Measurements from ENCODE around the gene DCAF6.

Gene DCAF6

GRCh38 chr1:168088511-168089325, 152.2 kb downstream of the DCAF6 start:
- Histone ChIP-seq H3K27ac (ENCODE audit: low read depth, low read length) (no peak overlapping the region), H4K12ac (ENCODE audit: low read depth, low read length) (no peak overlapping the region), H2BK5ac (ENCODE audit: low read depth, low read length, poor library complexity) (no peak overlapping the region), H2AK5ac (ENCODE audit: low read length) (no peak overlapping the region), H4K8ac (ENCODE audit: low read depth, low read length) (no peak overlapping the region), H3K9me3 (ENCODE audit: insufficient read depth, low read depth, low read length) (peaks cover 3% of the 10 kb centered on the region), H3K23ac (ENCODE audit: low read length) (no peak overlapping the region), H3K4me3 (ENCODE audit: low read depth, low read length) (no peak overlapping the region), H2AFZ (ENCODE audit: insufficient read depth, low read length, poor library complexity) (no peak overlapping the region), H3K18ac (ENCODE audit: low read length) (no peak overlapping the region), H2BK120ac (ENCODE audit: insufficient read depth, low read length, poor library complexity) (no peak overlapping the region), H3K4me2 (ENCODE audit: low read length) (no peak overlapping the region), H3K14ac (ENCODE audit: low read length) (no peak overlapping the region), H3K4me1 (ENCODE audit: control insufficient read depth in 1 of 2, insufficient read depth in 2 of 2, low read length in 2 of 2) (no peaks in the 10 kb centered on the region), H3K27me3 (ENCODE audit: insufficient read depth, low read length) (no peaks in the 10 kb centered on the region), H3K79me1 (ENCODE audit: low read length) (no peaks in the 10 kb centered on the region), H2BK12ac (ENCODE audit: low read length) (no peak overlapping the region), H3K36me3 (ENCODE audit: control insufficient read depth in 1 of 2, insufficient read depth in 2 of 2, low read length in 2 of 2) (peaks cover 3 to 10% of the 10 kb centered on the region in 2 experiments), H4K91ac (ENCODE audit: low read depth, low read length) (no peak overlapping the region), H3K79me2 (ENCODE audit: control insufficient read depth, insufficient read depth, low read length, poor library complexity) (no peaks in the 10 kb centered on the region), H3K4ac (ENCODE audit: low read depth, low read length) (no peak overlapping the region), H3K9ac (ENCODE audit: low read length) (no peak overlapping the region)
- no CpG with 5 or more reads among the region's 14 CpGs for WGBS (ENCODE audit: extremely low coverage, insufficient coverage, insufficient read length)
- DNase-seq = no peak

- Histone ChIP-seq H3K27me3 (ENCODE audit: insufficient read depth, low read length) (no peaks in the 10 kb centered on the region), H4K91ac (ENCODE audit: low read depth, low read length) (no peak overlapping the region), H3K4me1 (ENCODE audit: control insufficient read depth in 1 of 2, insufficient read depth in 2 of 2, low read length in 2 of 2) (no peaks in the 10 kb centered on the region), H2BK5ac (ENCODE audit: low read depth, low read length, poor library complexity) (no peak overlapping the region), H3K79me2 (ENCODE audit: control insufficient read depth, insufficient read depth, low read length, poor library complexity) (no peaks in the 10 kb centered on the region), H4K8ac (ENCODE audit: low read depth, low read length) (no peak overlapping the region), H3K36me3 (ENCODE audit: control insufficient read depth in 1 of 2, insufficient read depth in 2 of 2, low read length in 2 of 2) (peaks cover 3 to 7% of the 10 kb centered on the region in 2 experiments), H3K9ac (ENCODE audit: low read length) (no peak overlapping the region), H3K79me1 (ENCODE audit: low read length) (no peaks in the 10 kb centered on the region), H2BK120ac (ENCODE audit: insufficient read depth, low read length, poor library complexity) (no peak overlapping the region), H3K18ac (ENCODE audit: low read length) (no peak overlapping the region), H2BK12ac (ENCODE audit: low read length) (no peak overlapping the region), H4K12ac (ENCODE audit: low read depth, low read length) (no peak overlapping the region), H2AK5ac (ENCODE audit: low read length) (no peak overlapping the region), H3K4ac (ENCODE audit: low read depth, low read length) (no peak overlapping the region), H3K14ac (ENCODE audit: low read length) (no peak overlapping the region), H3K23ac (ENCODE audit: low read length) (no peak overlapping the region), H3K4me2 (ENCODE audit: low read length) (no peak overlapping the region), H3K9me3 (ENCODE audit: insufficient read depth, low read depth, low read length) (peaks cover 3% of the 10 kb centered on the region), H3K27ac (ENCODE audit: low read depth, low read length) (no peak overlapping the region), H2AFZ (ENCODE audit: insufficient read depth, low read length, poor library complexity) (no peak overlapping the region), H3K4me3 (ENCODE audit: low read depth, low read length) (no peak overlapping the region)
- no peak for DNase-seq
- WGBS (ENCODE audit: extremely low coverage, insufficient coverage, insufficient read length) = no CpG with 5 or more reads among the region's 13 CpGs
Observed at GRCh38 chr1:168089326-168089978, 153.0 kb downstream of the DCAF6 start.

GRCh38 chr1:168089979-168090337, 153.5 kb downstream of the DCAF6 start:
- H3K79me2 ChIP-seq (ENCODE audit: control insufficient read depth, insufficient read depth, low read length, poor library complexity) = no peaks in the 10 kb centered on the region
- no peak overlapping the region for H2AK5ac ChIP-seq (ENCODE audit: low read length)
- H3K27ac ChIP-seq (ENCODE audit: low read depth, low read length) = no peak overlapping the region
- H2BK120ac ChIP-seq (ENCODE audit: insufficient read depth, low read length, poor library complexity) = no peak overlapping the region
- H3K4ac ChIP-seq (ENCODE audit: low read depth, low read length) = no peak overlapping the region
- no peak overlapping the region for H3K23ac ChIP-seq (ENCODE audit: low read length)
- no peaks in the 10 kb centered on the region for H3K27me3 ChIP-seq (ENCODE audit: insufficient read depth, low read length)
- H4K12ac ChIP-seq (ENCODE audit: low read depth, low read length) = no peak overlapping the region
- no peak overlapping the region for H2BK5ac ChIP-seq (ENCODE audit: low read depth, low read length, poor library complexity)
- no peak overlapping the region for H3K18ac ChIP-seq (ENCODE audit: low read length)
- H4K91ac ChIP-seq (ENCODE audit: low read depth, low read length) = no peak overlapping the region
- H3K4me3 ChIP-seq (ENCODE audit: low read depth, low read length) = no peak overlapping the region
- WGBS (ENCODE audit: extremely low coverage, insufficient coverage, insufficient read length) = no CpG with 5 or more reads among the region's 2 CpGs
- H2BK12ac ChIP-seq (ENCODE audit: low read length) = no peak overlapping the region
- H2AFZ ChIP-seq (ENCODE audit: insufficient read depth, low read length, poor library complexity) = no peak overlapping the region
- no peak for DNase-seq
- peaks cover under 1 to 7% of the 10 kb centered on the region in 2 experiments for H3K36me3 ChIP-seq (ENCODE audit: control insufficient read depth in 1 of 2, insufficient read depth in 2 of 2, low read length in 2 of 2)
- no peak overlapping the region for H4K8ac ChIP-seq (ENCODE audit: low read depth, low read length)
- H3K4me2 ChIP-seq (ENCODE audit: low read length) = no peak overlapping the region
- no peaks in the 10 kb centered on the region for H3K79me1 ChIP-seq (ENCODE audit: low read length)
- H3K9me3 ChIP-seq (ENCODE audit: insufficient read depth, low read depth, low read length) = peaks cover 3% of the 10 kb centered on the region
- no peak overlapping the region for H3K9ac ChIP-seq (ENCODE audit: low read length)
- H3K4me1 ChIP-seq (ENCODE audit: control insufficient read depth in 1 of 2, insufficient read depth in 2 of 2, low read length in 2 of 2) = no peaks in the 10 kb centered on the region
- H3K14ac ChIP-seq (ENCODE audit: low read length) = no peak overlapping the region

GRCh38 chr1:168090395-168090794, 153.9 kb downstream of the DCAF6 start:
- Histone ChIP-seq H3K79me1 (ENCODE audit: low read length) (no peaks in the 10 kb centered on the region), H3K27ac (ENCODE audit: low read depth, low read length) (no peak overlapping the region), H3K4me1 (ENCODE audit: control insufficient read depth in 1 of 2, insufficient read depth in 2 of 2, low read length in 2 of 2) (no peaks in the 10 kb centered on the region), H3K14ac (ENCODE audit: low read length) (no peak overlapping the region), H3K9ac (ENCODE audit: low read length) (no peak overlapping the region), H4K91ac (ENCODE audit: low read depth, low read length) (no peak overlapping the region), H2BK120ac (ENCODE audit: insufficient read depth, low read length, poor library complexity) (no peak overlapping the region), H3K36me3 (ENCODE audit: control insufficient read depth in 1 of 2, insufficient read depth in 2 of 2, low read length in 2 of 2) (peaks cover 0 to 7% of the 10 kb centered on the region in 2 experiments), H3K4me3 (ENCODE audit: low read depth, low read length) (no peak overlapping the region), H3K27me3 (ENCODE audit: insufficient read depth, low read length) (no peaks in the 10 kb centered on the region), H2AK5ac (ENCODE audit: low read length) (no peak overlapping the region), H2BK12ac (ENCODE audit: low read length) (no peak overlapping the region), H3K4ac (ENCODE audit: low read depth, low read length) (no peak overlapping the region), H3K23ac (ENCODE audit: low read length) (no peak overlapping the region), H3K9me3 (ENCODE audit: insufficient read depth, low read depth, low read length) (peaks cover 3% of the 10 kb centered on the region), H2AFZ (ENCODE audit: insufficient read depth, low read length, poor library complexity) (no peak overlapping the region), H3K4me2 (ENCODE audit: low read length) (no peak overlapping the region), H4K8ac (ENCODE audit: low read depth, low read length) (no peak overlapping the region), H2BK5ac (ENCODE audit: low read depth, low read length, poor library complexity) (no peak overlapping the region), H3K79me2 (ENCODE audit: control insufficient read depth, insufficient read depth, low read length, poor library complexity) (no peaks in the 10 kb centered on the region), H4K12ac (ENCODE audit: low read depth, low read length) (no peak overlapping the region), H3K18ac (ENCODE audit: low read length) (no peak overlapping the region)
- no CpG with 5 or more reads among the region's 14 CpGs for WGBS (ENCODE audit: extremely low coverage, insufficient coverage, insufficient read length)
- DNase-seq = no peak

Measured in trophoblast cell (in vitro differentiated cells and primary cell).